Upper lobe of left lung (tissue), 4 donors: Measurements from ENCODE around the gene SHLD2.
"Not testable (repeated sequence)": the region's sequence is repeated elsewhere in the genome, so short reads cannot be mapped to it uniquely, and the experiment has no call there.

Source experiments
- CTCF ChIP-seq, 6 experiments: fragments of 450-650 bp in 4 of 6; fragments of 200-600 bp in 2 of 6; sonication (generic) in 2 of 6; IDR thresholded peaks; one replicate each; pipeline ENCODE4 v1.5.1; 2016 to 2019; ENCODE audit warnings: antibody characterized with exemption in 6 of 6
- EP300 ChIP-seq, 4 donors: sonication (generic); formaldehyde crosslinking; IDR thresholded peaks; one replicate each; pipeline ENCODE4 v1.5.1; 2017; ENCODE audit warnings: antibody characterized with exemption in 4 of 4, control low read depth in 2 of 4
- POLR2A ChIP-seq, 4 donors: fragments of 450-650 bp; IDR thresholded peaks; one replicate each; pipeline ENCODE4 v1.5.1; 2016 to 2017; ENCODE audit warnings: antibody characterized with exemption in 4 of 4, mild to moderate bottlenecking in 2 of 4
- POLR2AphosphoS5 ChIP-seq, 2 donors: sonication (generic); formaldehyde crosslinking; IDR thresholded peaks; one replicate each; pipeline ENCODE4 v1.5.1; 2017; ENCODE audit warnings: antibody characterized with exemption in 2 of 2

GRCh38 chr10:87145598-87145997, 50.6 kb downstream of the SHLD2 start:
- not testable (repeated sequence) for TF ChIP-seq CTCF, POLR2AphosphoS5, POLR2A, EP300 (IDR thresholded peaks at IDR 0.05)
